Cerebellar nuclear complex (tissue), 1 donor: Measurements from ENCODE around the gene SPINK7.

ENCODE experiments used
- DNase-seq, 2 experiments: peaks; one replicate each; lab custom pipeline; 2025; lab: John Stamatoyannopoulos, UW

The SPINK7 gene

DNA sequence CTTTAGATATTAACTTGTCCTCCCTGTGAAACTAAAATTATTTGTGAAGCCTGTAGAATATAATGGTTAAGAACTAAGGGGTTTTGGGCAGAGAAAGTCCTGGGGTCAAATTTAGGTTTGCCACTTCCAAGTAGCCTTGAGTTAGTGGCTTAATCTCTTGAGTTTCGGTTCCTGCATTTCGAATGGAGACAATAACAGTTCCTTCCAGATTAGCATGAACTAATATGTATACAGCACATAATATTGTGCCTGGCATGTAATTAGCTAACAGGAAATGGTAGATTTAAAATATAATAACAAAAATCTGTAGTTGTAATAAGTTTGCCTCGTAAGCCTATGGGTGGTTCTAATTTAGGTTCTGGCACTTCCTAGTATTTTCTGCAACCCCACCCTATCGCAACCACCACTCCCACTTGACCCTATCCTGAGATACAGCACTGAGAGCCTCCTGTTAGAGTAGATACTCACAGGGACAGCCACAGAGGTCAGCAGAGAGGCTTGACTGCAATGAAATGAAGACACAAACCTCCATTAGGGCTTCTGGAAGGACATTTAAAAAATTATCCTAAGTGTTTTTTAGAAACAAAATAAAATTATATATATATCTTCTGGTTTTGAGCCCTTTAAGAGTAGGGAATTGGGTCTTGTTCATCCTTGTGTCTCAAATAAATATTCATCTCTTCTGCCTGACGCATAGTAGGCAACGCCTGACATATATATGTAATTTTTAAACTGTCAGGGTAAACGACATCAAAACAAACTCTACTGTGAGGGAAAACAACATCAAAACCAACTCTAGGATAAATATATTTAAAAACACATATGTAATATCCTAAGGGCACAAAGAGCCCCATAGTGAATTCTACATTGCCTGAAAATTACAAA lies 31.6 kb downstream of the SPINK7 start:
- no peak for DNase-seq

DNA sequence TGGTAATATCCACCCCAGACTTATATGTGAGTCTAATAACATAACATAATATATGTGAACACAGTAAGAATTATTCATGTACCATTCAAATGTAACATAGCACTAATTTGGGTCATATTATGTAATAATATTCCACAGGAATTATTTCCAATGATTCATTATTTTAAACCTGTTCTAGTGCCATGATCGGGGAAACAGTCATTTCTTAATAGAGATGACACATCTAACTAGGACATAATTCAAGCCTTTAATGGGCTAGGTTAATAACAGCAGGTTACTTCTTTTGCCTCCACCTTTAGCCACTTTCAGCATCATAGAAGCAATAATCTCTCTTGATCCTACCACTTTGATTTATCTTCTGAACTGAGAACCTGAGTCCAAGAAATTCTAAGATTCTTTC lies 35.5 kb downstream of the SPINK7 start:
- no peak for DNase-seq

DNA sequence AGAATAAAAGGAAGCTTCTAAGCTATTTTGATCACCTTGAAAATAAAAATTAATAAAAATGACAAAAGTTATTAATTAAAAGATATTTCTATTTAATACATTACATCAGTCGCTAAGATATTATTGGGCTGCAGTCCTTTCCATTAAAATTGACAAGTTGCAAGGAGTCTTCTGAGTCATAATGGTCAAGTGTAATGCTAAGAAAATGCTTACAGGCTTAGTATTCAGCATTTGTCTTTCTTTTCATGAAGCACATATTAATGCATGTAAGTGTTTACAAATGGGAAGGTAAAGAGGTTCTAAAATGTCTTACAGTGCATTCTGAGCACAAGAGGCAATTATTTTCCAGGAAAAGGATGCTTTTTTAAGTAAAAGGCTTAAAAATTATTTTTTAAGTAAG lies 40.5 kb downstream of the SPINK7 start:
- no peak for DNase-seq

DNA sequence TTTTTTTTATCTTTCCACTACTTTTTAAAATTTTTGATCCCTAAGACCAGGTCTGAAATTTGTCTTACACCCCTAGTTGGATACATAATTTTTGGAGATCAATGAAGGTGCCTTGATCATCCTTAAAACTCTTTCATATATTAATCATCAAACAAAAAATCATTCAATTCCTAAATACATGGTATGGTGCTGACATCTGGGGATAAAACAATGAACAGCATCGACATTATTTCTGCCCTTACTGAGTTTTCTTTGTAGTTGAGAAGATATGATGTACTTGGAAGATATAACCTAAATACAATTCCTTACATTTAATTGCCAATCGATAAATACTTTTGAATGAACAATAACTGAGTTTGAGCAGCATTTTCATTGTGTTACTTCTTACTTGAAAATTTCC lies 41.4 kb downstream of the SPINK7 start:
- DNase-seq: no peak

DNA sequence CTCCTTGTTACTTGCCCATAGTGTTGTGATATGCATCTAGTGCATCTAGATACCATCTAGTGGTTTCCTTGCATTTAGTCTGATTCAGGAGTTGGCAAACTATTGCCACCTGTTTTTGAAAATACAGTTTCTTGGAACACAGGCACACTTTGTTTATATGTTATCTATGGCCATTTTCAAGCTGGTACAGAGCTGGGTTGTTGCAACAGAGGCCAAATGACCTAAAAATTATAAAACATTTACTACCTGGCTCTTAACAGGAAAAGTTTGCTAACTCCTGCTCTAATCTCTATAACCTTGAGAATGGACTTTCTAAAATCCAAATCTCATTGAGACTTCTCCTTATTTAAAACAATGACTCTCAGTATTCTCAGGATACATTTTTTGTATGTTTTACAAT lies 52.1 kb downstream of the SPINK7 start:
- DNase-seq: no peak
